Mesothelial cell of epicardium (in vitro differentiated cells): ENCODE data around the gene RBBP5. TPM values are rescaled to one million over a fixed set of nuclear protein-coding genes. Genes with fewer than 3 reads are reported as not detected.
A peak's percentile ranks its signal among the peaks of the same experiment; 100 is the strongest.

ENCODE experiments used
- DNase-seq, 2 experiments: peaks; one replicate each; pipeline ENCODE4 v3.0.0; 2021; ENCODE audit warnings: low spot score in 2 of 2; ENCODE audit not compliant: unreplicated experiment in 2 of 2
- H3K27ac Mint-ChIP-seq: 2 replicates; pipeline ENCODE4 v1.8.0; 2021; ENCODE audit warnings: mixed read lengths
- H3K27me3 Mint-ChIP-seq: 2 replicates; pipeline ENCODE4 v1.8.0; 2021; ENCODE audit warnings: low read depth, mixed read lengths
- H3K36me3 Mint-ChIP-seq: 2 replicates; pipeline ENCODE4 v1.8.0; 2021; ENCODE audit warnings: mixed read lengths
- H3K4me1 Mint-ChIP-seq: 2 replicates; pipeline ENCODE4 v1.8.0; 2021; ENCODE audit warnings: mixed read lengths
- H3K4me3 Mint-ChIP-seq: 2 replicates; pipeline ENCODE4 v1.8.0; 2021; ENCODE audit warnings: mild to moderate bottlenecking, moderate library complexity, mixed read lengths
- H3K9me3 Mint-ChIP-seq: 2 replicates; pipeline ENCODE4 v1.8.0; 2021; ENCODE audit warnings: mixed read lengths
- total RNA-seq: library from RNA; stranded (reverse); gene quantifications from 3 replicates; pipeline ENCODE4 v1.2.1, GENCODE V29; 2021
- TF ChIP-seq, protein P1 (sequence below): fragments of 200-600 bp; sonication (generic); IDR thresholded peaks from one replicate; pipeline ENCODE4 v1.5.0; 2021; ENCODE audit warnings: antibody characterized with exemption; ENCODE audit not compliant: unreplicated experiment

Gene RBBP5
- total RNA-seq, 1 donor from 2014 or later = 15.7 TPM

DNA sequence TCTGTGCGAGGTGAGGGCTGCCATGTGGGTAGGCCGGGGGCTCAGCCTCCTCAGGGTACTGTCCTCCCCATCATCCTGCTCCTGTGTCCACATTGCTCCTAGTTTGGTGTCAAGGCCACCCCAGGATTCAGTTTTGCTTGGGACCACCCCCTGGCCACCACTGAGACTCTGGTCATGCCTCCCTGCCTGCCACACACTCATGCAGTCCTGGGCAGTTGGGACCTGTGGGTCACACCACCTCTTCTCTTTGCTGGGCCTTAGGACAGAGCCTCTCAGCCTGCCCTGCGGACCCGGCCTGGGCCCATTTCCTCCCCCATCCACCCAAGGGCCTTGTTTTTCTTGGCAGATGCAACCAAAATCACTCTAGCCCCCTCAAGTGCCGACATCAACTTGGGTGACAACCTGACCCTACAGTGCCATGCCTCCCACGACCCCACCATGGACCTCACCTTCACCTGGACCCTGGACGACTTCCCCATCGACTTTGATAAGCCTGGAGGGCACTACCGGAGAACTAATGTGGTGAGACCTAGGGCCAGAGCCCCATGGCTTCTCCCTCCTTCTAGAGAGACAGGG lies 56.9 kb downstream of the RBBP5 start:
- DNase-seq = no peak
- no peak overlapping the region for H3K27ac Mint-ChIP-seq
- TF ChIP-seq, protein P1, sequence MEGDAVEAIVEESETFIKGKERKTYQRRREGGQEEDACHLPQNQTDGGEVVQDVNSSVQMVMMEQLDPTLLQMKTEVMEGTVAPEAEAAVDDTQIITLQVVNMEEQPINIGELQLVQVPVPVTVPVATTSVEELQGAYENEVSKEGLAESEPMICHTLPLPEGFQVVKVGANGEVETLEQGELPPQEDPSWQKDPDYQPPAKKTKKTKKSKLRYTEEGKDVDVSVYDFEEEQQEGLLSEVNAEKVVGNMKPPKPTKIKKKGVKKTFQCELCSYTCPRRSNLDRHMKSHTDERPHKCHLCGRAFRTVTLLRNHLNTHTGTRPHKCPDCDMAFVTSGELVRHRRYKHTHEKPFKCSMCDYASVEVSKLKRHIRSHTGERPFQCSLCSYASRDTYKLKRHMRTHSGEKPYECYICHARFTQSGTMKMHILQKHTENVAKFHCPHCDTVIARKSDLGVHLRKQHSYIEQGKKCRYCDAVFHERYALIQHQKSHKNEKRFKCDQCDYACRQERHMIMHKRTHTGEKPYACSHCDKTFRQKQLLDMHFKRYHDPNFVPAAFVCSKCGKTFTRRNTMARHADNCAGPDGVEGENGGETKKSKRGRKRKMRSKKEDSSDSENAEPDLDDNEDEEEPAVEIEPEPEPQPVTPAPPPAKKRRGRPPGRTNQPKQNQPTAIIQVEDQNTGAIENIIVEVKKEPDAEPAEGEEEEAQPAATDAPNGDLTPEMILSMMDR = no peak
- no peaks in the 10 kb centered on the region for H3K27me3 Mint-ChIP-seq
- peaks cover 4% of the 10 kb centered on the region for H3K4me1 Mint-ChIP-seq
- no peaks in the 10 kb centered on the region for H3K9me3 Mint-ChIP-seq
- no peaks in the 10 kb centered on the region for H3K36me3 Mint-ChIP-seq
- no peak overlapping the region for H3K4me3 Mint-ChIP-seq

DNA sequence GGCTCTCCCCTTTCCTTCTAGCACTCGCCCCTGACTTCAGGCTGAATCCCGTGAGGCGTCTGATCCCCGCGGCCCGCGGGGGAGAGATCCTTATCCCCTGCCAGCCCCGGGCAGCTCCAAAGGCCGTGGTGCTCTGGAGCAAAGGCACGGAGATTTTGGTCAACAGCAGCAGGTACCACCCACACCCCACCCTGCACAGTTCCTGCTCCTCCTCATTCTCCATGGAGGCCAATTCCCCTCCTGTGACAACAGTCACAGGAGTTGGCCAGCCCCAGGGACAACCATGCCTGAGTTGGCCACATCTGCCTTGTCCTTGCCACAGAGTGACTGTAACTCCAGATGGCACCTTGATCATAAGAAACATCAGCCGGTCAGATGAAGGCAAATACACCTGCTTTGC lies 57.5 kb downstream of the RBBP5 start:
- TF ChIP-seq, protein P1 = no peak
- H3K4me1 Mint-ChIP-seq = peaks cover 4% of the 10 kb centered on the region
- H3K4me3 Mint-ChIP-seq = no peak overlapping the region
- H3K27me3 Mint-ChIP-seq = no peaks in the 10 kb centered on the region
- H3K36me3 Mint-ChIP-seq = no peaks in the 10 kb centered on the region
- DNase-seq = no peak
- H3K27ac Mint-ChIP-seq = no peak overlapping the region
- no peaks in the 10 kb centered on the region for H3K9me3 Mint-ChIP-seq

DNA sequence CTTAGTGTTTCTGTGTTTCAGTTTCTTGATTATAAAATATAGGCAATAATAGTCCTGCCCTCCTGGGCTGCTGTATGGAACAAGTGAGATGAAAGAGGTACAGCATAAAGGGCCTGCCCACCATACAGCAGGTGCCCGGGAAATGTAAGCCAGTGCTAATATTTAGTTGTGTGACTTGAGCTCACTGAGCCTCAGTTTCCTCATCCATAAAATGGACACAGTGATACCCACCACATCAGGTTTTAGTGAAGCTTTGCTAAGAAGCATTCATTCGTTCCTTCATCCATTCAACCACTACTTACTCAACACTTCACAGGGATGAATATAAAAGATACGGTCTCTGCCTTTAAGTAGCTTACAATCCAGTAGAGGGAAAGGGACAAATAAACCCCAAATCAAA lies 58.9 kb downstream of the RBBP5 start:
- Mint-ChIP-seq H3K4me3 (no peak overlapping the region), H3K27me3 (peaks cover 1% of the 10 kb centered on the region), H3K9me3 (no peaks in the 10 kb centered on the region), H3K36me3 (no peaks in the 10 kb centered on the region), H3K4me1 (peaks cover 4% of the 10 kb centered on the region), H3K27ac (no peak overlapping the region)
- TF ChIP-seq, protein P1 = no peak
- no peak for DNase-seq

DNA sequence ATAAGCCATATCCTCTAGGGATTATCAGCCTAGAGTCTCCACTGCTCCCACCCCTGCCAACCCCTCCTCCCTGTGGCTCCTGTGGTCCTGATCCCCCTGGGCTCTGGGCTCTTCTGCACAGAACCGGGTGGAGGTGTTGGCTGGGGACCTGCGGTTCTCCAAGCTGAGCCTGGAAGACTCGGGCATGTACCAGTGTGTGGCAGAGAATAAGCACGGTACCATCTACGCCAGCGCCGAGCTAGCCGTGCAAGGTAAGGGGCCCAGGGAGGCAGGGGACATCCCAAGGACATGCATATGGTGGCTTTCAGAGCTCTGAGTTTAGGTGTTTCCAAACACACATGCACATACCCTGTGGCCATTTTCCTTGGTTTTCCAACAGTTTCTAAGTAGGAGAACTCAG lies 59.5 kb downstream of the RBBP5 start:
- H3K36me3 Mint-ChIP-seq = no peaks in the 10 kb centered on the region
- H3K4me1 Mint-ChIP-seq = peaks cover 4% of the 10 kb centered on the region
- TF ChIP-seq, protein P1 = no peak
- H3K4me3 Mint-ChIP-seq = no peak overlapping the region
- no peaks in the 10 kb centered on the region for H3K9me3 Mint-ChIP-seq
- H3K27ac Mint-ChIP-seq = no peak overlapping the region
- peaks cover 2% of the 10 kb centered on the region for H3K27me3 Mint-ChIP-seq
- no peak for DNase-seq

DNA sequence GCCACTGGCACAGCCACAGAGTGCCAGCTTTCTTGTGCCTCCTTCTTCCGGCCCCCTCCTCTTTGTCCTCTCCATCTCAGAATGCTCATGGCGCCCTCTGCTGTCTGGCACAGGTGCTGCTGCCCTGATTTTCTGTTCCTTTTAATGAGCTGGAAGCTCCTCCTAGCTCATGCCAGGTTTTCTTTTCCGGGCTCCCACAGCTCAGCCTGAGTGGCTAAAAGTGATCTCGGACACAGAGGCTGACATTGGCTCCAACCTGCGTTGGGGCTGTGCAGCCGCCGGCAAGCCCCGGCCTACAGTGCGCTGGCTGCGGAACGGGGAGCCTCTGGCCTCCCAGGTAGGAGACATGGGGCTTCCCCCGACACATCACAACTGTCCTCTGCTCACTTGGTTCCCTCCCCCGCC lies 60.1 kb downstream of the RBBP5 start:
- H3K4me1 Mint-ChIP-seq = peaks cover 4% of the 10 kb centered on the region
- H3K36me3 Mint-ChIP-seq = no peaks in the 10 kb centered on the region
- DNase-seq = peak; percentile 58 to 89
- H3K27me3 Mint-ChIP-seq = peaks cover 7% of the 10 kb centered on the region
- H3K4me3 Mint-ChIP-seq = no peak overlapping the region
- H3K9me3 Mint-ChIP-seq = no peaks in the 10 kb centered on the region
- TF ChIP-seq, protein P1 = peak; percentile 78
- no peak overlapping the region for H3K27ac Mint-ChIP-seq

DNA sequence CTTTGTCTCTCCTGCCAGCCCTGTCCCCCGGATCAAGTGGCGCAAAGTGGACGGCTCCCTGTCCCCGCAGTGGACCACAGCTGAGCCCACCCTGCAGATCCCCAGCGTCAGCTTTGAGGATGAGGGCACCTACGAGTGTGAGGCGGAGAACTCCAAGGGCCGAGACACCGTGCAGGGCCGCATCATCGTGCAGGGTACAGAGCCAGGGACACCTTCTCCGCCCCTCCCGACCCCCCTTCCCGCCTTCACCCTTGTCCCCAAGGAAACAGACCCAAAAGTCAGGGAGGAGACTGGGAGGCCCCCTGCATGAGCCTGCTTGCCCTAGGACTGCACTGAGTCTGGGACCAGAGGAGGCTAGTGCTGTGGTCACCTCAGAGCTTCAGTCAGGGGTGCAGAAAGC lies 60.6 kb downstream of the RBBP5 start:
- H3K27ac Mint-ChIP-seq = no peak overlapping the region
- no peak overlapping the region for H3K4me3 Mint-ChIP-seq
- peaks cover 4% of the 10 kb centered on the region for H3K4me1 Mint-ChIP-seq
- DNase-seq = no peak
- H3K36me3 Mint-ChIP-seq = no peaks in the 10 kb centered on the region
- H3K27me3 Mint-ChIP-seq = peaks cover 7% of the 10 kb centered on the region
- TF ChIP-seq, protein P1 = no peak
- H3K9me3 Mint-ChIP-seq = no peaks in the 10 kb centered on the region
